HepG2 (cell line): ENCODE results near the gene NAE1. TPM values are rescaled to one million over a fixed set of nuclear protein-coding genes. Genes with fewer than 3 reads are reported as not detected.

Experiments
- ATF2 ChIP-seq: sonication (generic); formaldehyde crosslinking; IDR thresholded peaks from 2 replicates; pipeline ENCODE4 v1.4.0; 2020; ENCODE audit warnings: missing genetic modification reagents
- BRF2 ChIP-seq: sonication (generic); formaldehyde crosslinking; IDR thresholded peaks from 2 replicates; pipeline ENCODE4 v1.8.1; 2022; ENCODE audit warnings: mild to moderate bottlenecking, missing genetic modification reagents
- ERF ChIP-seq: IDR thresholded peaks from 2 replicates; pipeline ENCODE4 v1.6.1; 2018; ENCODE audit warnings: missing biosample characterization, missing genetic modification reagents
- FOSL2 ChIP-seq: sonication (generic); formaldehyde crosslinking; IDR thresholded peaks from 2 replicates; pipeline ENCODE4 v1.4.0; 2020; ENCODE audit warnings: missing genetic modification reagents
- GTF3A ChIP-seq: sonication (generic); formaldehyde crosslinking; conservative IDR thresholded peaks from 2 replicates; pipeline ENCODE4 v1.4.0; 2020; ENCODE audit warnings: mild to moderate bottlenecking, missing genetic modification reagents
- KLF15 ChIP-seq: sonication (generic); formaldehyde crosslinking; IDR thresholded peaks from 2 replicates; pipeline ENCODE4 v1.8.1; 2023; ENCODE audit warnings: borderline replicate concordance, mild to moderate bottlenecking, inconsistent platforms, missing genetic modification reagents, mixed read lengths
- KLF6 ChIP-seq: IDR thresholded peaks from 2 replicates; pipeline ENCODE4 v1.8.0; 2016; ENCODE audit warnings: missing biosample characterization, missing genetic modification reagents
- LRRFIP1 ChIP-seq: sonication (generic); formaldehyde crosslinking; conservative IDR thresholded peaks from 2 replicates; pipeline ENCODE4 v1.4.0; 2020; ENCODE audit warnings: missing genetic modification reagents
- MXI1 ChIP-seq: IDR thresholded peaks from 3 replicates; pipeline ENCODE4 v1.6.1; 2012; ENCODE audit warnings: low read depth, low read length, inconsistent platforms, borderline replicate concordance
- NONO ChIP-seq, 2 experiments: fragments of 450-650 bp in 1 of 2; sonication (generic) in 1 of 2; formaldehyde crosslinking in 1 of 2; IDR thresholded peaks in 1 of 2; conservative IDR thresholded peaks in 1 of 2; 2 replicates each; pipeline versions ENCODE4 v1.6.1 to v1.8.0; 2017 to 2022; ENCODE audit warnings: mild to moderate bottlenecking in 1 of 2, missing genetic modification reagents in 1 of 2, moderate library complexity in 1 of 2
- RFXANK ChIP-seq: IDR thresholded peaks from 2 replicates; pipeline ENCODE4 v1.6.1; 2016
- SIX4 ChIP-seq: sonication (generic); formaldehyde crosslinking; IDR thresholded peaks from 2 replicates; pipeline ENCODE4 v1.4.0; 2020; ENCODE audit warnings: missing genetic modification reagents
- SNAPC4 ChIP-seq: sonication (generic); formaldehyde crosslinking; IDR thresholded peaks from 2 replicates; pipeline ENCODE4 v1.4.0; 2020; ENCODE audit warnings: mild to moderate bottlenecking, missing genetic modification reagents
- ZNF782 ChIP-seq: sonication (generic); formaldehyde crosslinking; IDR thresholded peaks from 2 replicates; pipeline ENCODE4 v1.4.0; 2020; ENCODE audit warnings: missing genetic modification reagents, mild to moderate bottlenecking, borderline replicate concordance
- polyA plus RNA-seq, 8 experiments: library from polyadenylated mRNA; depleted of rRNA in 3 of 8; stranded (reverse) in 7 of 8; unstranded in 1 of 8; fragments of >200 nt; fragmentation: Illumina TruSeq in 4 of 8; extraction: Trizol in 4 of 8; gene quantifications; 2 replicates each; pipeline versions ENCODE4 v1.2.1 to v1.2.3, GENCODE V29; 2011 to 2016; ENCODE audit warnings: low read depth in 4 of 8, missing spikeins in 1 of 8, mixed read lengths in 1 of 8; ENCODE audit not compliant: insufficient read depth in 1 of 8
- total RNA-seq, 5 experiments: library from RNA; depleted of rRNA; stranded (reverse); fragments of >200 nt; fragmentation: Illumina TruSeq; extraction: Trizol; gene quantifications; 2 replicates each; pipeline ENCODE4 v1.2.3, GENCODE V29; 2016; ENCODE audit warnings: low read depth in 1 of 5
- TF ChIP-seq, protein P1 (sequence below): sonication (generic); formaldehyde crosslinking; IDR thresholded peaks from 2 replicates; pipeline ENCODE4 v1.5.0; 2020; ENCODE audit warnings: mild to moderate bottlenecking, missing genetic modification reagents, moderate library complexity

NAE1 gene
- total and polyA plus RNA-seq, 2 of the 13 experiments (the other 11 are each of a cell fraction or from before 2014, with no cell fraction given), result 95.7 to 206 TPM

DNA sequence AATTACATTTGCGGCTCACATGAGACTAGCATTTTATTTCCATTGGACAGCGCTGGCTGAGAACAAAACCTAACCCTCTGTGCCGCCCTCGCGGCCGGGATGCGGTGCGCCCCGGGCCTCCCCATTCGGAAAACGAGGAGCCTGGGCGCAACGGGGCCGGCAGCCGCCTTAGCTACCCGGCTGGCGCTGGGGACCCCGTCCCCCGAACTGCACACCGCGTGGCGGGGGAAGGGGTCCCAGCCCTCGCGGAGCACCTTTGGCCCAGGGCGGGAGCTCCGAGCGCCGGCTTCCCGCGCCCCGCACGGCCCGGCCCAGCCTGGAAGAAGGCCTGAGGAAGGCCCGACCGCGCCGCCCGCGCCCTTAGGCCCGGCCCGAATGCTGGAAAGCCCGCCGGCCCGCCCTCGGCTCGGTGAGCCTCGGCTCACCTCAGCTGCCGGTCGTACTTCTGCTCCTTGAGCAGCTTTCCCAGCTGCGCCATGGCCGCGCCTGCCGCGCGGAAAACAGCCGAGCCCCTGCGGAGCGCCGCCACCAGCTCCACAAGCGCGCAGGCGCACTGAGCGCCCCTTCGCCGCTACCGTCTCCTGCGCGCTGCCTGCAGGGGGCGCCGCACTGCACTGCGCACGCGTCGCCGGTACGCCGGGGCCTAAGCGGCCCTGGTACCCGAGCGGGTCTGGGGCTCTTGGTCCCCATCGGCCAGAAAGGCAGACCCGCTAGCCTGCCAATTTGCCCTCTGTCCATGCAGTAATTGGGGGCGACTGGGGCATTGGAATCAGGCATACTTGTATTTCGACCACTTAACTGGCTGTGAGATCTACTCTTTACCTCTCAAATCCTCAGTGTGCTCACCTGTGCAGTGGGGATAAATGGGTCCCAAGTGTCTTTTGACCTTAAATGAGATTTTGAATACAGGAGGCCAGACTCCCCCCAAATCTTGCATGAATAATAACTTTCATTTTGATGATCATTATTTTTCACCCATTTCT is at the start of gene NAE1 (continued):
- TF ChIP-seq, protein P1, sequence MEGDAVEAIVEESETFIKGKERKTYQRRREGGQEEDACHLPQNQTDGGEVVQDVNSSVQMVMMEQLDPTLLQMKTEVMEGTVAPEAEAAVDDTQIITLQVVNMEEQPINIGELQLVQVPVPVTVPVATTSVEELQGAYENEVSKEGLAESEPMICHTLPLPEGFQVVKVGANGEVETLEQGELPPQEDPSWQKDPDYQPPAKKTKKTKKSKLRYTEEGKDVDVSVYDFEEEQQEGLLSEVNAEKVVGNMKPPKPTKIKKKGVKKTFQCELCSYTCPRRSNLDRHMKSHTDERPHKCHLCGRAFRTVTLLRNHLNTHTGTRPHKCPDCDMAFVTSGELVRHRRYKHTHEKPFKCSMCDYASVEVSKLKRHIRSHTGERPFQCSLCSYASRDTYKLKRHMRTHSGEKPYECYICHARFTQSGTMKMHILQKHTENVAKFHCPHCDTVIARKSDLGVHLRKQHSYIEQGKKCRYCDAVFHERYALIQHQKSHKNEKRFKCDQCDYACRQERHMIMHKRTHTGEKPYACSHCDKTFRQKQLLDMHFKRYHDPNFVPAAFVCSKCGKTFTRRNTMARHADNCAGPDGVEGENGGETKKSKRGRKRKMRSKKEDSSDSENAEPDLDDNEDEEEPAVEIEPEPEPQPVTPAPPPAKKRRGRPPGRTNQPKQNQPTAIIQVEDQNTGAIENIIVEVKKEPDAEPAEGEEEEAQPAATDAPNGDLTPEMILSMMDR (CRISPR knock-in tag), result peak; percentile 99
- TF ChIP-seq SIX4 (CRISPR knock-in tag), result no peak; the same call in 1 of the 2 replicates
- TF ChIP-seq MXI1, result peak; percentile 84; the same call in 2 of the 3 replicates
- no peak for TF ChIP-seq NONO (IDR thresholded peaks at IDR 0.05)
- TF ChIP-seq NONO (CRISPR knock-in tag; conservative IDR thresholded peaks at IDR 0.05), result peak; percentile 94
- TF ChIP-seq ERF (CRISPR knock-in tag), result peak; percentile 91
- TF ChIP-seq LRRFIP1 (CRISPR knock-in tag), result no peak
- peak; percentile 98 for TF ChIP-seq KLF6
- peak; percentile 75; the same call in 1 of the 2 replicates for TF ChIP-seq ATF2
- 0 out of 2 replicates have a peak, but pooled peaks have one; percentile 26 for TF ChIP-seq RFXANK (CRISPR knock-in tag)
- peak; percentile 94 for TF ChIP-seq BRF2 (CRISPR knock-in tag)
- no peak; the same call in 1 of the 2 replicates for TF ChIP-seq GTF3A (CRISPR knock-in tag)
- TF ChIP-seq KLF15 (CRISPR knock-in tag), result peak; percentile 97
- TF ChIP-seq FOSL2 (CRISPR knock-in tag), result no peak; the same call in none of the 2 replicates
- TF ChIP-seq SNAPC4 (CRISPR knock-in tag), result peak; percentile 92; the same call in 1 of the 2 replicates
- peak; percentile 77; the same call in 1 of the 2 replicates for TF ChIP-seq ZNF782 (CRISPR knock-in tag)
